ENCODE data around the gene ZNF189.

GRCh38 chr9:101352892-101353463 lies 45.7 kb upstream of the ZNF189 start:
- TF ChIP-seq CTCF (IDR thresholded peaks at IDR 0.05; ENCODE audit: borderline replicate concordance, extremely low read depth, low read length, poor library complexity, severe bottlenecking): no peak
- TF ChIP-seq EZH2 (IDR thresholded peaks at IDR 0.05; ENCODE audit: borderline replicate concordance, low read depth, low read length, severe bottlenecking): no peak
